Inferior parietal cortex (tissue), 1 donor: ENCODE measurements around the gene DCBLD2.

Experiments used
- DNase-seq: peaks from one replicate; pipeline ENCODE4 v3.0.0-alpha.2; 2016; ENCODE audit errors: extremely low spot score

The DCBLD2 gene

GRCh38 chr3:98768961-98769360 lies 132.5 kb downstream of the DCBLD2 start:
- DNase-seq, result no peak

- no peak for DNase-seq
Observed at GRCh38 chr3:98766924-98767323, 134.6 kb downstream of the DCBLD2 start.

GRCh38 chr3:98765721-98766120 lies 135.8 kb downstream of the DCBLD2 start:
- DNase-seq, result no peak

GRCh38 chr3:98764472-98764884 lies 137.0 kb downstream of the DCBLD2 start:
- no peak for DNase-seq

- DNase-seq, result no peak
Observed at GRCh38 chr3:98763819-98764418, 137.6 kb downstream of the DCBLD2 start.

- DNase-seq, result no peak
Observed at GRCh38 chr3:98763076-98763475, 138.4 kb downstream of the DCBLD2 start, which contains the start of gene ST3GAL6. TSS of gene ST3GAL6 (plus strand) at chr3:98763340. CDS start at chr3:98768441, 5,101 bp downstream.

DNA sequence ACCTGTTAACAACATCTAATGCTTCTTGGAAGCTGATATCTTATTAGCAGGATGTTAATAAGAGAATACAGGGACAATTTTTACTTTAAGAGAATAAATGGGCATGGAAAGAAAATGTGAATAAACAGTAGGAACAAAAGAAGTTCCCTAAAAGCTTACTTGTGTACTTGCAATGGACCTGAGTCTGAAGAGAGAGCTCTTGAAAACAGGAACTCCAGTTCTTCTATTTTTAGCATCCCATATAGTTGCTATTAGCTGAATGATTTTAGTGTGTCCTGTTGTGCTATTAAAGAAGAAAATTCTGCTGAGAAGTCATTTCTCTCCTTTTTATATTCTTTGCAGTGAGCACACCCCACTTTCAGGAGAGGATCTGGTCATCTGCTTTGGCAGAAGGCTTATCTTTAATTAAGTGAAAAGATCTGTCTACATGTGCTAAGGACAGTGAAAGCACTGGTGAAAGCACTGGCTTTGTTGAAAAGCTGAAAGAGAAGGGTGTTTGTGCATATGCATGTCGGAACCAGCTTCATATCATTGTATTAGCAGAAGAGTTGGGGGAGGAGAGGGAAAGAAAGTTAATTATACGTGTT lies 139.8 kb downstream of the DCBLD2 start:
- DNase-seq, result no peak

GRCh38 chr3:98759629-98760028 lies 141.9 kb downstream of the DCBLD2 start:
- no peak for DNase-seq

- DNase-seq, result no peak
Observed at GRCh38 chr3:98755601-98756000, 145.9 kb downstream of the DCBLD2 start.

- no peak for DNase-seq
Observed at GRCh38 chr3:98754483-98754882, 147.0 kb downstream of the DCBLD2 start.

GRCh38 chr3:98750276-98750919 lies 151.1 kb downstream of the DCBLD2 start:
- no peak for DNase-seq

DNA sequence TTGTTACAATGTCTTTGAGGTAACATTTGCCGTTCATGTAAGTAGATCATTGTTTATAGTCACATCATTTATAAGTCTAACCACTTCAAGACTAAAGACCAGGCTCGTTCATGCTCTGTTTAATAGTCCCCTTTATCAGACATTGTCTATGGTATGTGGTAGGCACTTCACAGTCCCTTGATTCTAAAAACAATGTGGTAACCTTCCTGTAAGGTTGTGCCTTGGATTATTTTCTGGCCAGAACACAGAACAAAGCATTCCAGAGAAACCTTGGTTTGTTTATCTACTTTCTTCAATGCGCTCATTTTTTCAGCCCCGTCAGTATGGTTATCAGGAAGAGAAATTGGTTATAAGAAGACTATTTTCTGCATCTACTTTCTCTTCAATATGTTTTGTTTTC lies 154.6 kb downstream of the DCBLD2 start:
- DNase-seq, result no peak

DNA sequence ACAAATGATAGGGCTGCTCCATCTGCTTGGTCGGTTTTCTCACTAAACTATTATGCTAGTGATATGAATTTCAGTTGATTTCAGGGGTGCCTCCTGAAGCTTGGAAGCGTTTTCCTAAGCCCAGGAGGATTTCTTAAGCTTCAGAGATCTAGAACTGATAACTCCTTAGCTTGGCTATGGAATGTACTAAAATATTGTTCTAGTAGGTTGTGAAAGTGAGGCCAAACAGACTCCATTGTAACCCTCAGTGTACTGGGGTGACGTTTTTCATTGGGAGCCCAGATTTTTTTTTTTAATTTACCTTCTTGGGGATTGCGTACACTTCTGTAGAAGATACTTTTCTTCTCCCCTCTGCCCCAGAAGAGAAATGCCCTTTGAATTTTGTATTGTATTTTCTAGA lies 155.4 kb downstream of the DCBLD2 start:
- DNase-seq, result no peak
